Right atrium auricular region (tissue), 2 donors: Measurements from ENCODE around the gene GSS. TPM values are rescaled to one million over a fixed set of nuclear protein-coding genes. Genes with fewer than 3 reads are reported as not detected.

Source experiments
- DNase-seq: peaks from one replicate; pipeline ENCODE4 v3.0.0-alpha.2; 2019; ENCODE audit warnings: low spot score
- H3K27ac ChIP-seq, 2 donors: fragments of 200-600 bp; sonication (generic); 1 replicate in 1 of 2; 2 replicates in 1 of 2; pipeline ENCODE4 v1.5.1; 2016 to 2019
- H3K27me3 ChIP-seq, 2 donors: fragments of 200-600 bp; sonication (generic); one replicate each; pipeline versions ENCODE4 v1.5.1 to v1.6.0; 2017 to 2019
- H3K36me3 ChIP-seq: fragments of 200-600 bp; sonication (generic); one replicate; pipeline ENCODE4 v1.5.1; 2016
- H3K4me1 ChIP-seq, 2 donors: fragments of 200-600 bp; sonication (generic); one replicate each; pipeline versions ENCODE4 v1.5.1 to v1.6.0; 2017 to 2019
- H3K4me3 ChIP-seq, 2 donors: fragments of 200-600 bp; sonication (generic); 1 replicate in 1 of 2; 2 replicates in 1 of 2; pipeline ENCODE4 v1.5.1; 2017 to 2019; ENCODE audit warnings: mild to moderate bottlenecking in 1 of 2, moderate library complexity in 1 of 2
- H3K9me3 ChIP-seq, 2 donors: fragments of 200-600 bp; sonication (generic); one replicate each; pipeline ENCODE4 v1.5.1; 2019
- total RNA-seq, 2 donors: library from RNA; depleted of rRNA; stranded (reverse); fragments of >200 nt; gene quantifications; one replicate each; pipeline ENCODE4 v1.1.0, GENCODE V29; 2016
- TF ChIP-seq, protein P1 (sequence below), 2 donors: fragments of 200-600 bp; sonication (generic); IDR thresholded peaks; one replicate each; pipeline ENCODE4 v1.5.1; 2019; ENCODE audit warnings: antibody characterized with exemption in 2 of 2

Gene GSS
- total RNA-seq, 2 donors from 2014 or later = 23.0 to 38.3 TPM

- no peak overlapping the region for H3K4me3 ChIP-seq
- no peak for DNase-seq
- peaks cover 100% of the 10 kb centered on the region for H3K36me3 ChIP-seq
- TF ChIP-seq, protein P1, sequence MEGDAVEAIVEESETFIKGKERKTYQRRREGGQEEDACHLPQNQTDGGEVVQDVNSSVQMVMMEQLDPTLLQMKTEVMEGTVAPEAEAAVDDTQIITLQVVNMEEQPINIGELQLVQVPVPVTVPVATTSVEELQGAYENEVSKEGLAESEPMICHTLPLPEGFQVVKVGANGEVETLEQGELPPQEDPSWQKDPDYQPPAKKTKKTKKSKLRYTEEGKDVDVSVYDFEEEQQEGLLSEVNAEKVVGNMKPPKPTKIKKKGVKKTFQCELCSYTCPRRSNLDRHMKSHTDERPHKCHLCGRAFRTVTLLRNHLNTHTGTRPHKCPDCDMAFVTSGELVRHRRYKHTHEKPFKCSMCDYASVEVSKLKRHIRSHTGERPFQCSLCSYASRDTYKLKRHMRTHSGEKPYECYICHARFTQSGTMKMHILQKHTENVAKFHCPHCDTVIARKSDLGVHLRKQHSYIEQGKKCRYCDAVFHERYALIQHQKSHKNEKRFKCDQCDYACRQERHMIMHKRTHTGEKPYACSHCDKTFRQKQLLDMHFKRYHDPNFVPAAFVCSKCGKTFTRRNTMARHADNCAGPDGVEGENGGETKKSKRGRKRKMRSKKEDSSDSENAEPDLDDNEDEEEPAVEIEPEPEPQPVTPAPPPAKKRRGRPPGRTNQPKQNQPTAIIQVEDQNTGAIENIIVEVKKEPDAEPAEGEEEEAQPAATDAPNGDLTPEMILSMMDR (IDR thresholded peaks at IDR 0.05) = no peak
- H3K9me3 ChIP-seq = no peaks in the 10 kb centered on the region
- H3K27me3 ChIP-seq = no peaks in the 10 kb centered on the region
- peaks cover 0 to 5% of the 10 kb centered on the region in 2 donors for H3K4me1 ChIP-seq
- H3K27ac ChIP-seq = no peak overlapping the region
Observed at GRCh38 chr20:34999021-34999451, 43.4 kb upstream of the GSS start.

GRCh38 chr20:34998331-34998950 is 42.8 kb upstream of the GSS start:
- Histone ChIP-seq H3K4me3 (no peak overlapping the region), H3K4me1 (peaks cover 0 to 5% of the 10 kb centered on the region in 2 donors), H3K9me3 (no peaks in the 10 kb centered on the region), H3K36me3 (peaks cover 100% of the 10 kb centered on the region), H3K27ac (no peak overlapping the region), H3K27me3 (no peaks in the 10 kb centered on the region)
- TF ChIP-seq, protein P1 (IDR thresholded peaks at IDR 0.05) = no peak
- no peak for DNase-seq

DNA sequence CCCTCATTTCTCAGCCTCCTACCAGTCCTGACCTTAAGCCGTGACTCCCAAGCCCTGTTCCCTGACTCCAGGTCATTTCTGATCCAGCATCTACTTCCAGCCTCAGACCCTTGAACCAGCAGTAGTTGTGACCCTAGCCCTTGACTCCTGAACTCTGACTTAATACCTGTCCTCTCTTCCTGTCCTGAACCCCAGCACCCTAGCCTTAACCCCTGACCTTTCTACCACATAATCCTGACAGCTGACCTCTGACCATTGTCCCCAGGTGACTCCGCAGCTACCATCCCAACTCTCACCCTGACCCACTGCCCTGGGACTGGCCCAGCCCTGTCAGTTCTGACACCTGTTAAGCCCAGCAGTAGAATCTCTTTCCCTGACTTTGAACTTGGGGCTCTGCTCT is 42.2 kb upstream of the GSS start:
- H3K27me3 ChIP-seq = no peaks in the 10 kb centered on the region
- H3K4me3 ChIP-seq = no peak overlapping the region
- H3K36me3 ChIP-seq = peaks cover 100% of the 10 kb centered on the region
- DNase-seq = no peak
- TF ChIP-seq, protein P1 (IDR thresholded peaks at IDR 0.05) = no peak
- H3K27ac ChIP-seq = no peak overlapping the region
- no peaks in the 10 kb centered on the region for H3K9me3 ChIP-seq
- peaks cover 0 to 5% of the 10 kb centered on the region in 2 donors for H3K4me1 ChIP-seq

GRCh38 chr20:34997131-34997561 is 41.5 kb upstream of the GSS start:
- Histone ChIP-seq H3K9me3 (no peaks in the 10 kb centered on the region), H3K27me3 (no peaks in the 10 kb centered on the region), H3K4me3 (no peak overlapping the region), H3K36me3 (peaks cover 97% of the 10 kb centered on the region), H3K27ac (peak overlapping the region in 1 of 2 donors; percentile 26), H3K4me1 (peaks cover 0 to 5% of the 10 kb centered on the region in 2 donors)
- no peak for DNase-seq
- TF ChIP-seq, protein P1 (IDR thresholded peaks at IDR 0.05) = no peak

GRCh38 chr20:34996243-34997028 is 40.8 kb upstream of the GSS start:
- H3K27ac ChIP-seq = peak overlapping the region in 1 of 2 donors; percentile 26
- DNase-seq = no peak
- H3K4me1 ChIP-seq = peaks cover 0 to 5% of the 10 kb centered on the region in 2 donors
- TF ChIP-seq, protein P1 (IDR thresholded peaks at IDR 0.05) = no peak
- H3K4me3 ChIP-seq = no peak overlapping the region
- H3K36me3 ChIP-seq = peaks cover 94% of the 10 kb centered on the region
- no peaks in the 10 kb centered on the region for H3K9me3 ChIP-seq
- H3K27me3 ChIP-seq = no peaks in the 10 kb centered on the region
